Activated T-cell treated with anti-CD3 and anti-CD28 coated beads, Interleukin-2, amount 50 U/mL, for 72 hours (primary cell): ENCODE results near the gene AKR1C1. TPM values are rescaled to one million over a fixed set of nuclear protein-coding genes. Genes with fewer than 3 reads are reported as not detected.
A peak's percentile ranks its signal among the peaks of the same experiment; 100 is the strongest.
"Not testable (repeated sequence)": the region's sequence is repeated elsewhere in the genome, so short reads cannot be mapped to it uniquely, and the experiment has no call there.

Source experiments
- ATAC-seq, 2 donors: fragments of 150-1000 bp; cut with Tn5 transposase; replicated peaks in 1 of 2; 2 replicates each; pipeline ENCODE4 v1.10.0; 2021; ENCODE audit warnings: moderate library complexity in 2 of 2, mild to moderate bottlenecking in 1 of 2
- DNase-seq, 2 donors: peaks; one replicate each; pipeline ENCODE4 v3.0.0; 2021 to 2022; ENCODE audit warnings: mixed read lengths in 1 of 2
- H3K27ac Mint-ChIP-seq: one replicate; pipeline ENCODE4 v1.8.0; 2022; ENCODE audit warnings: mild to moderate bottlenecking, moderate library complexity, mixed read lengths
- H3K27me3 Mint-ChIP-seq: one replicate; pipeline ENCODE4 v1.8.0; 2022; ENCODE audit warnings: low read depth, mixed read lengths
- H3K36me3 Mint-ChIP-seq, 2 donors: one replicate each; pipeline ENCODE4 v1.8.0; 2022; ENCODE audit warnings: mixed read lengths in 2 of 2, mild to moderate bottlenecking in 1 of 2; ENCODE audit not compliant: insufficient read depth in 2 of 2
- H3K4me1 Mint-ChIP-seq: one replicate; pipeline ENCODE4 v1.8.0; 2022; ENCODE audit warnings: low read depth, mixed read lengths
- H3K4me3 Mint-ChIP-seq, 2 donors: one replicate each; pipeline ENCODE4 v1.8.0; 2022; ENCODE audit warnings: mild to moderate bottlenecking in 2 of 2, mixed read lengths in 2 of 2, moderate library complexity in 2 of 2
- H3K9me3 Mint-ChIP-seq, 2 donors: one replicate each; pipeline ENCODE4 v1.8.0; 2022; ENCODE audit warnings: mixed read lengths in 2 of 2
- total RNA-seq, 2 donors: library from RNA; stranded (reverse); gene quantifications; one replicate each; pipeline ENCODE4 v1.2.3, GENCODE V29; 2022

Gene AKR1C1
- total RNA-seq, 2 donors from 2014 or later, result 0.60 to 2.7 TPM

DNA sequence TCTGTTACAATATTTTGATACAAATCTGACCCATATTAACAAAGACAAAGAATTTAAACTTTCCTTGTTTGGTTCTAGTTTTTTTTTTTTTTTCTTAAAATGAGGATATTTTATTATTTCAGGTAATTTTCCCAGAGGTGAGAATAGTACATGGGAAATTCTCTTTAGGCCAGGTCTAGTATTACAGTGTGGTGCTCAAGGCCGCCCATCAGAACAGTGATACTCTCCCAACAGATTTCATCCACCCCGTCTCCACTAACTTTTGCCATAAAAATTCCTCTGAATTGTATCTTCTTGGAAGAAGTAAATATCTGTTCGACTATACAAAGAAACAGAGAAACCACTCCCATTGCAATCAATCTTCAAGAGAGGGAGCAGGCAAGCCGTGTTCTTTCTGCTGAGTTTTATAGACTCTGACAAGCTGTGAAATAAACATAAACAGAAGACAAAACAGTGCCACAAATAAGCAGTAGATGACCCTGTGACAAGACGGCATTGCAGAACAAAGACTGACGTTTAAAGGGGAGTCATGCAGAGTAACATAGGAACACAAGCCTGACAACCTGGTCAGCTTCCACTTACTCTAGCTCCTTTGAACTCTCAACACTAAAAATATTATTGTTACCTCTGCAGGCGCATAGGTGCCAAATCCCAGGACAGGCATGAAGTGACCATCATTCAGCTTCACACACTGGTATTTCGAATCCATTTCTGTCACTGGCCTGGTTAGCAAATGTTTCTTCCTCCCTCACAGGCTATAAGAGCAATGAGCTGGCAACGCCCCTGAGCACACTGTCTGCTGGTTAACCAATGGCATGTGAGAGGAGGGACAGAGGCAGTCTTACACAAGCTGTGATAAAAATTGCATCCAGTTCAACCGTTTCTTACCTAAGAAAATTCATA lies 40.2 kb downstream of the AKR1C1 start, which contains the start of gene AKR1C2:
Gene AKR1C2, minus strand, starts transcription at position 731 of the 903 bp plus-strand sequence. Its CDS starts 22 bp downstream, at position 709.
- ATAC-seq, H3K4me1 Mint-ChIP-seq, DNase-seq, H3K4me3 Mint-ChIP-seq, H3K27me3 Mint-ChIP-seq, H3K36me3 Mint-ChIP-seq, H3K27ac Mint-ChIP-seq, H3K9me3 Mint-ChIP-seq: not testable (repeated sequence)

DNA sequence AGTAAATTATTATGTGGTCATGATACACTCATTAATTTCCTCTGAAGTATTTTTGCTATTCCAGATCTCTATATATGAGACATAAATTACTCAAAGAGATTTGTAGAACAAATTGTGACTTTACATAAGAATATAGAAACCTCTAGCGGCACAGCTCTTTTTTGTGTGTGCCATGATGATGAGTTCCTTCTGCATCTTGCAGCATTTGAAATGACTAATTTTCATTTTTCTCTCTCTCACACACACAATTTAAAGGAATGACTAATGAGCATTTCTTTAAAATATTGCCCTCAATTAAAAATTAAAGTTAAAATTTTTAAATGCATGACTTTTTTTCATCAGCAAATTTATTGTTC lies 40.8 kb downstream of the AKR1C1 start:
- not testable (repeated sequence) for ATAC-seq, H3K9me3 Mint-ChIP-seq, H3K4me1 Mint-ChIP-seq, H3K27ac Mint-ChIP-seq, H3K4me3 Mint-ChIP-seq, H3K36me3 Mint-ChIP-seq, DNase-seq, H3K27me3 Mint-ChIP-seq

DNA sequence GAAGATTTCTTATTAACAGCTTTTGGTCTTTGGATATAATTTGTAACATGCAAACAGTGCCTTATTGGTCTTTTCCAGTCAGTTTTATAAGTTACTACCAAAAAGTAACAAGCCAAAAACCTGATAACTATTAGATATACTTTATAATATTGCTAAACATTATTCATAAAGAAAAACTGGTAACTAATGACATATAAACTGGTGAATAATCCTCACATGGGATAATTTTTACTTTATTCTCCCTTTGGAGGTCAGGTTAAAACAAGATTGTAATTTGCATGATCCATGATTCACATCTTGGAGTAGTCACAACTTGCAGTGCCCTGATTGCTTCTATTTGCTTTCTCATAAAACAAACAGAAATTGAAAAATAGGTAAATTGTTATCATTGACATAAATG lies 41.3 kb downstream of the AKR1C1 start:
- not testable (repeated sequence) for H3K4me1 Mint-ChIP-seq, ATAC-seq, DNase-seq, H3K9me3 Mint-ChIP-seq, H3K36me3 Mint-ChIP-seq, H3K4me3 Mint-ChIP-seq, H3K27me3 Mint-ChIP-seq, H3K27ac Mint-ChIP-seq

DNA sequence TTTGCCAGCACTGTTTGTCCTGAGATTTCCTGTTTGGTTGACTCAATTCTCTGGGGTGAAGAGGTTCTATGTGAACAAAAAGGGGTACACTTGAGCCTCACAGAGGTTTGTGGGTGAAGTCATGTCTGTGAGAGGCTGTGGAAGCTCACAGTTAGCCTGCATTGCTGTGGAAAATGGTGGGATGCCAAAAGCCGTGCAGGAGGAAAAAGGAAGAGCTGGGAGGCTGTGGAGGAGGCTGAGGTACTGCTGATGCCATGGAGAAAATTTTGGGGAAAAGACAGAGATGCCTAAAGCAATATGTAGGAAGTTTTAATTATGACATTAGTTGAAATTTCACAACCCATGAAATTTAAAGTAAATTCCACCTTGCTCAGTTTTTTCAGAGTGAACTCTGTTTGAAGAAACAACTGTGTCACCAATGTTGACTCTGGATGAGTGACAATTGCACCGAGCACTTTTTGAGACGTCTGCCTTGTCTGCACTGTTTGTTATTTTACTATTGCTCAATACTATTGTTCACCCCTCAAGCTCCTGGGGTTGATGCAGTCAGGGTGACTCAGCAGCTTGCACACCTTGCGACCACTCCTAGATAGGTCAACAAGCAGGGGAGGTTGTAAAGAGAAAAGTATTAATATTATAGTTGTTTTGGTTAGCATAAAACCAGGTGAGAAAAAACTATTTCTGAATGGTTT lies 45.8 kb downstream of the AKR1C1 start:
- not testable (repeated sequence) for H3K4me1 Mint-ChIP-seq, H3K27ac Mint-ChIP-seq, DNase-seq, H3K27me3 Mint-ChIP-seq, H3K9me3 Mint-ChIP-seq, H3K36me3 Mint-ChIP-seq, ATAC-seq, H3K4me3 Mint-ChIP-seq

DNA sequence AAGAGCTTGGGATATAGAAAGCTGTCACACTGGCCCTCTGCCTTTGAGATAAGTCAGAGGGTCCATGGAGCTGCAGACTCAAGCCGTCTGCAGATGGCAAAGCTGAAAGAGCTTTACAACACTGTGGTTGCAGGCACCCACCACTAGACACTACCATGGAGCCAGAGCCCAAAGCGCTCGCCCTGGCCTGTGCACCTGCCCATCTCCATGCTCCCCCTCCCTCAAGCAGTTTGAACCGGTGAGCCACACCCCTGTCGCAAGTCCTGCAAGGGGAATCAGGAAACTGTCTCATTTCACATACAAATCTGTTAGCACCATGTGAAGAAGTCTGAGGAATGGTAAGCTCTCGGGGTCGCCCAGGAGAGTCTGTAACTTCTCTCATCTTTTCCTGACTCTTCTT lies 46.8 kb downstream of the AKR1C1 start:
- not testable (repeated sequence) for H3K4me3 Mint-ChIP-seq, H3K9me3 Mint-ChIP-seq, H3K27me3 Mint-ChIP-seq, H3K4me1 Mint-ChIP-seq, H3K27ac Mint-ChIP-seq, DNase-seq, ATAC-seq, H3K36me3 Mint-ChIP-seq

DNA sequence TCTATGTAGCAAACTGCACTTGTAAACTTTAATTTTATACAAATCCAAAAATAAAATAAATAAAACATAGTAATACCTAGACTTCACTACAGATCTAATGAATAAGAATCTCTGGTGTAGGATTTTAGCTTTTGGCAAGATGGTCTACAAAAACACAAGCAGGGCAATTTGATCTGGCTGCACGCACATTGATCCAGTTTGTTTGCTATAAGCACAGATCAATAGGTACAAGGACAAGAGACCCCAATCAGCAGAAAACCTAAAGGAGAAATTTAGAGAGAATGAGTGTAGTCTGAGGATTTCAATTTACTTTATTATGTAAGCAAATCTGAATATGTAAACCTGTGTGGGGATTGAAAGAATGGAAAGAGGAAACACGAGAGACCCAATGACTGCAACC lies 48.2 kb downstream of the AKR1C1 start:
- H3K4me1 Mint-ChIP-seq, DNase-seq, ATAC-seq, H3K27me3 Mint-ChIP-seq, H3K36me3 Mint-ChIP-seq, H3K27ac Mint-ChIP-seq, H3K4me3 Mint-ChIP-seq, H3K9me3 Mint-ChIP-seq: not testable (repeated sequence)

DNA sequence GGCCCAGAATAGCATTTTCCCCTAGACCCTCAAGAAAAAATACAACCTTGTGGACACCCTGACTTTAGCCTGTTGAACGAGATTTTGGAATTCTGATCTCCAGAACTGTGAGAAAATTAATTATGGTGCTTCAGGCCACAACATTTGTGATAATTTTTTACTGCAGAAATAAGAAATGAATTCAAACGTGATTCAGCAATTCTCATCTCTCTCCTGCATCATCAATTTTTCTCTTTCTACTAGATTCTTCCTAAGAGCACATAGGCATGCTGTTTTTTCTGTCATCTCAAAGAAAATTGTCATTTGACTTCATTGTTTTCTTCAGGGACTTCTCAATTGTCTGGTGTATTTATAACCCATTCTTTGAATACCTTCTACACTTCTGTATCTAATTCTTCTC lies 49.4 kb downstream of the AKR1C1 start:
- Mint-ChIP-seq H3K27me3 (no peaks in the 10 kb centered on the region), H3K36me3 (no peaks in the 10 kb centered on the region)
- no peak for ATAC-seq

GRCh38 chr10:5013385-5013784 lies 50.2 kb downstream of the AKR1C1 start:
- H3K4me1 Mint-ChIP-seq, result no peaks in the 10 kb centered on the region
- DNase-seq (no peak), ATAC-seq (no peak)
- no peak overlapping the region for H3K27ac Mint-ChIP-seq
- H3K4me3 Mint-ChIP-seq, result no peak overlapping the region
- H3K36me3 Mint-ChIP-seq, result no peaks in the 10 kb centered on the region
- H3K9me3 Mint-ChIP-seq, result no peaks in the 10 kb centered on the region
- H3K27me3 Mint-ChIP-seq, result no peaks in the 10 kb centered on the region

More for the DNA sequence above, 49.4 kb downstream of the AKR1C1 start:
- Mint-ChIP-seq H3K9me3 (no peaks in the 10 kb centered on the region), H3K27ac (no peak overlapping the region), H3K4me1 (no peaks in the 10 kb centered on the region), H3K4me3 (no peak overlapping the region)
- no peak for DNase-seq

- H3K27ac Mint-ChIP-seq, DNase-seq, H3K27me3 Mint-ChIP-seq, H3K4me3 Mint-ChIP-seq, H3K9me3 Mint-ChIP-seq, H3K4me1 Mint-ChIP-seq, ATAC-seq, H3K36me3 Mint-ChIP-seq: not testable (repeated sequence)
Measured at GRCh38 chr10:5014200-5014910, 51.1 kb downstream of the AKR1C1 start.

- H3K27ac Mint-ChIP-seq, result no peak overlapping the region
- no peaks in the 10 kb centered on the region for H3K4me1 Mint-ChIP-seq
- H3K27me3 Mint-ChIP-seq, result no peaks in the 10 kb centered on the region
Measured at GRCh38 chr10:5014936-5015335, 51.7 kb downstream of the AKR1C1 start.

GRCh38 chr10:5018134-5018533 lies 54.9 kb downstream of the AKR1C1 start:
- no peak for DNase-seq
- H3K4me1 Mint-ChIP-seq, result no peaks in the 10 kb centered on the region
- H3K27ac Mint-ChIP-seq, result no peak overlapping the region
- H3K27me3 Mint-ChIP-seq, result no peaks in the 10 kb centered on the region
- H3K36me3 Mint-ChIP-seq, result no peaks in the 10 kb centered on the region
- H3K4me3 Mint-ChIP-seq, result no peak overlapping the region
- no peak for ATAC-seq
- H3K9me3 Mint-ChIP-seq, result no peaks in the 10 kb centered on the region

More at GRCh38 chr10:5014936-5015335, 51.7 kb downstream of the AKR1C1 start:
- H3K4me3 Mint-ChIP-seq, result no peak overlapping the region
- no peaks in the 10 kb centered on the region for H3K36me3 Mint-ChIP-seq
- DNase-seq (no peak), ATAC-seq (peak in 1 of 2 donors; percentile 44)
- no peaks in the 10 kb centered on the region for H3K9me3 Mint-ChIP-seq

DNA sequence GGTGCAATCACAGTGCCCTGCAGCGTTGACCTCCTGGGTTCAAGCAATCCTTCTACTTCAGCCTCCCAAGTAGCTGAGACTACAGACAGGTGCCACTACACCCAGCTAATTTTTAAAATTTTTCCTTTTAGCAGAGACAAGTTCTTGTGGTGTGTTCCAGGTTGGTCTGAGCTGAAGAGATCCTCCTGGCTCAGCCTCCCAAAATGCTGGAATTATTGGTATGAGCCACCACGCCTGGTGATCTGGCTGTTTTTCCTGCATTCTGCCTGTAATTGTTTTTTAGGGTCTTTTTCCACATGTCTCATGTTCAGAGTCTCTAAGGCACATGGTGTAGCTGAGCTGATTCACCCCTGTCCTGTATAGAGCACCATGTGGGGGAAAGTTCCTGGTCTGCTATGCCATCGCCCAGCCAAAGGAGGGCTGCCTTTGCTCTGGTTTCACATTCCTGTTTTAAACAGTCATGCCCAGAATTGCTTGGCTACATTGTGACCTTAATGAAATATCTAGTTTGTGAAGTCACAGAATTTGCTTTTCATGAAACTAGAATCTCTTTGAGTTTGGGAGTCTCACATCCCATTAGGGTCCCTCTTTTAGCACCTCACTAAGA lies 55.6 kb downstream of the AKR1C1 start:
- not testable (repeated sequence) for ATAC-seq, H3K9me3 Mint-ChIP-seq, H3K27me3 Mint-ChIP-seq, H3K27ac Mint-ChIP-seq, H3K4me3 Mint-ChIP-seq, H3K36me3 Mint-ChIP-seq, DNase-seq, H3K4me1 Mint-ChIP-seq
